GM03348 (cell line): ENCODE data around the gene ZNF592.

Experiments used
- DNase-seq: peaks from one replicate; pipeline ENCODE4 v3.0.0; 2012; ENCODE audit warnings: low spot score

ZNF592 gene

GRCh38 chr15:84831613-84832012 lies 83.2 kb downstream of the ZNF592 start:
- DNase-seq, result no peak

GRCh38 chr15:84832448-84833040 lies 84.2 kb downstream of the ZNF592 start:
- DNase-seq, result no peak

GRCh38 chr15:84833447-84834228 lies 85.2 kb downstream of the ZNF592 start:
- DNase-seq, result no peak

- no peak for DNase-seq
These were observed 86.0 kb downstream of the ZNF592 start for GRCh38 chr15:84834229-84834955.

- no peak for DNase-seq
These were observed 86.6 kb downstream of the ZNF592 start for GRCh38 chr15:84834969-84835368.

GRCh38 chr15:84835661-84836337 lies 87.4 kb downstream of the ZNF592 start:
- DNase-seq, result no peak

GRCh38 chr15:84836844-84837243 lies 88.5 kb downstream of the ZNF592 start:
- DNase-seq, result no peak

GRCh38 chr15:84839714-84840113 lies 91.3 kb downstream of the ZNF592 start:
- DNase-seq, result no peak

- no peak for DNase-seq
These were observed 91.9 kb downstream of the ZNF592 start for GRCh38 chr15:84840255-84840654.

GRCh38 chr15:84840741-84841429 lies 92.5 kb downstream of the ZNF592 start:
- DNase-seq, result peak; percentile 84

- no peak for DNase-seq
These were observed 94.4 kb downstream of the ZNF592 start for GRCh38 chr15:84842781-84843180.

- DNase-seq, result no peak
These were observed 96.6 kb downstream of the ZNF592 start for GRCh38 chr15:84844964-84845363.

- DNase-seq, result peak; percentile 72
These were observed 97.2 kb downstream of the ZNF592 start for GRCh38 chr15:84845631-84846030.

- no peak for DNase-seq
These were observed 97.9 kb downstream of the ZNF592 start for GRCh38 chr15:84846269-84846668.

- no peak for DNase-seq
These were observed 99.0 kb downstream of the ZNF592 start for GRCh38 chr15:84847382-84847781.

GRCh38 chr15:84852212-84852611 lies 103.8 kb downstream of the ZNF592 start:
- no peak for DNase-seq

- no peak for DNase-seq
These were observed 106.7 kb downstream of the ZNF592 start for GRCh38 chr15:84855136-84855535.

GRCh38 chr15:84855765-84856164 lies 107.4 kb downstream of the ZNF592 start:
- DNase-seq, result no peak
